Activated CD8-positive, alpha-beta memory T cell treated with anti-CD3 and anti-CD28 coated beads, Interleukin-2, amount 10 ng/mL, durations not matched to agents 7 days and 5 days (primary cell): ENCODE results near the gene GUCY1A2. TPM values are rescaled to one million over a fixed set of nuclear protein-coding genes. Genes with fewer than 3 reads are reported as not detected.
A peak's percentile ranks its signal among the peaks of the same experiment; 100 is the strongest.
"Not testable (repeated sequence)": the region's sequence is repeated elsewhere in the genome, so short reads cannot be mapped to it uniquely, and the experiment has no call there.

Experiments used
- ATAC-seq: fragments of 150-1000 bp; cut with Tn5 transposase; one replicate; pipeline ENCODE4 v1.10.0; 2021; ENCODE audit warnings: moderate library complexity
- CTCF ChIA-PET: fragments of 350-600 bp; sonication (Branson Sonifier 250); formaldehyde crosslinking; loops from one replicate; lab custom pipeline; 2021; ENCODE audit warnings: antibody characterized with exemption; lab: Charles Lee
- DNase-seq: peaks from one replicate; pipeline ENCODE4 v3.0.0-alpha.2; 2020
- H3K27ac Mint-ChIP-seq: one replicate; pipeline ENCODE4 v1.8.0; 2021; ENCODE audit warnings: mild to moderate bottlenecking, mixed read lengths
- H3K27me3 Mint-ChIP-seq: one replicate; pipeline ENCODE4 v1.8.0; 2021; ENCODE audit warnings: mixed read lengths
- H3K36me3 Mint-ChIP-seq: one replicate; pipeline ENCODE4 v1.8.0; 2021; ENCODE audit warnings: mild to moderate bottlenecking, mixed read lengths
- H3K4me1 Mint-ChIP-seq: one replicate; pipeline ENCODE4 v1.8.0; 2021; ENCODE audit warnings: mixed read lengths
- H3K4me3 Mint-ChIP-seq: one replicate; pipeline ENCODE4 v1.8.0; 2021; ENCODE audit warnings: mild to moderate bottlenecking, moderate library complexity, mixed read lengths
- H3K9me3 Mint-ChIP-seq: one replicate; pipeline ENCODE4 v1.8.0; 2022; ENCODE audit warnings: low read depth, mixed read lengths
- total RNA-seq, 2 experiments: library from RNA; stranded (reverse); gene quantifications; one replicate each; pipeline ENCODE4 v1.2.3, GENCODE V29; 2021

Gene GUCY1A2
- total RNA-seq: not detected

GRCh38 chr11:107018219-107018901 is at the start of gene GUCY1A2:
Gene GUCY1A2 (minus strand): TSS chr11:107018476. CDS start chr11:107018055, 421 bp downstream.
- CTCF ChIA-PET: no interaction called here
- H3K27ac Mint-ChIP-seq: no peak within 1 kb of the TSS
- peaks cover 39% of the 10 kb centered on the region for H3K27me3 Mint-ChIP-seq
- DNase-seq: no peak
- peak within 1 kb of the TSS; percentile 0 for H3K4me3 Mint-ChIP-seq
- peak; percentile 23 for ATAC-seq
- H3K9me3 Mint-ChIP-seq: no peaks in the 10 kb centered on the region
- H3K36me3 Mint-ChIP-seq: no peaks in the 10 kb centered on the region
- H3K4me1 Mint-ChIP-seq: peaks cover 5% of the 10 kb centered on the region

GRCh38 chr11:107054391-107054790 is 36.1 kb upstream of the GUCY1A2 start:
- H3K27me3 Mint-ChIP-seq: no peaks in the 10 kb centered on the region
- H3K36me3 Mint-ChIP-seq: peaks cover 2% of the 10 kb centered on the region
- peaks cover 28% of the 10 kb centered on the region for H3K9me3 Mint-ChIP-seq
- DNase-seq (no peak), ATAC-seq (no peak)
- CTCF ChIA-PET: no interaction called here
- H3K27ac Mint-ChIP-seq: no peak overlapping the region
- no peaks in the 10 kb centered on the region for H3K4me1 Mint-ChIP-seq
- H3K4me3 Mint-ChIP-seq: no peak overlapping the region

GRCh38 chr11:107051332-107051731 is 33.1 kb upstream of the GUCY1A2 start:
- H3K4me1 Mint-ChIP-seq, H3K27ac Mint-ChIP-seq, H3K36me3 Mint-ChIP-seq, H3K4me3 Mint-ChIP-seq, ATAC-seq, DNase-seq, CTCF ChIA-PET, H3K27me3 Mint-ChIP-seq: not testable (repeated sequence)
- H3K9me3 Mint-ChIP-seq: peaks cover 28% of the 10 kb centered on the region

- not testable (repeated sequence) for H3K4me3 Mint-ChIP-seq
Observed at GRCh38 chr11:107050899-107051298, 32.6 kb upstream of the GUCY1A2 start.

GRCh38 chr11:107050121-107050520 is 31.8 kb upstream of the GUCY1A2 start:
- ATAC-seq (no peak), DNase-seq (no peak)
- peaks cover 26% of the 10 kb centered on the region for H3K9me3 Mint-ChIP-seq
- H3K4me3 Mint-ChIP-seq: no peak overlapping the region
- no peaks in the 10 kb centered on the region for H3K4me1 Mint-ChIP-seq
- CTCF ChIA-PET: no interaction called here
- H3K27me3 Mint-ChIP-seq: no peaks in the 10 kb centered on the region
- H3K36me3 Mint-ChIP-seq: peaks cover 2% of the 10 kb centered on the region
- H3K27ac Mint-ChIP-seq: no peak overlapping the region

More at GRCh38 chr11:107050899-107051298, 32.6 kb upstream of the GUCY1A2 start:
- H3K36me3 Mint-ChIP-seq, DNase-seq, H3K27ac Mint-ChIP-seq, ATAC-seq, CTCF ChIA-PET, H3K4me1 Mint-ChIP-seq, H3K27me3 Mint-ChIP-seq: not testable (repeated sequence)
- H3K9me3 Mint-ChIP-seq: peaks cover 28% of the 10 kb centered on the region

- H3K36me3 Mint-ChIP-seq: no peaks in the 10 kb centered on the region
- DNase-seq (no peak), ATAC-seq (no peak)
- peaks cover 12% of the 10 kb centered on the region for H3K4me1 Mint-ChIP-seq
- CTCF ChIA-PET: no interaction called here
- peaks cover 1% of the 10 kb centered on the region for H3K9me3 Mint-ChIP-seq
- no peak overlapping the region for H3K4me3 Mint-ChIP-seq
- no peaks in the 10 kb centered on the region for H3K27me3 Mint-ChIP-seq
- no peak overlapping the region for H3K27ac Mint-ChIP-seq
Observed at GRCh38 chr11:107044503-107044902, 26.2 kb upstream of the GUCY1A2 start.

- no peaks in the 10 kb centered on the region for H3K9me3 Mint-ChIP-seq
- no peak overlapping the region for H3K4me3 Mint-ChIP-seq
- CTCF ChIA-PET: no interaction called here
- ATAC-seq (peak; percentile 49), DNase-seq (no peak)
- no peak overlapping the region for H3K27ac Mint-ChIP-seq
- peaks cover 12% of the 10 kb centered on the region for H3K4me1 Mint-ChIP-seq
- no peaks in the 10 kb centered on the region for H3K27me3 Mint-ChIP-seq
- H3K36me3 Mint-ChIP-seq: no peaks in the 10 kb centered on the region
Observed at GRCh38 chr11:107043242-107044006, 25.1 kb upstream of the GUCY1A2 start.

GRCh38 chr11:107042748-107043147 is 24.5 kb upstream of the GUCY1A2 start:
- Mint-ChIP-seq H3K9me3 (no peaks in the 10 kb centered on the region), H3K27me3 (no peaks in the 10 kb centered on the region), H3K4me1 (peaks cover 12% of the 10 kb centered on the region), H3K27ac (no peak overlapping the region), H3K36me3 (no peaks in the 10 kb centered on the region), H3K4me3 (no peak overlapping the region)
- CTCF ChIA-PET: no interaction called here
- ATAC-seq (no peak), DNase-seq (no peak)

- H3K9me3 Mint-ChIP-seq: no peaks in the 10 kb centered on the region
- no peak for ATAC-seq
- no peaks in the 10 kb centered on the region for H3K27me3 Mint-ChIP-seq
- H3K4me1 Mint-ChIP-seq: peaks cover 12% of the 10 kb centered on the region
- H3K27ac Mint-ChIP-seq: no peak overlapping the region
- no peak for DNase-seq
- CTCF ChIA-PET: no interaction called here
- no peaks in the 10 kb centered on the region for H3K36me3 Mint-ChIP-seq
- H3K4me3 Mint-ChIP-seq: no peak overlapping the region
Observed at GRCh38 chr11:107041088-107041444, 22.8 kb upstream of the GUCY1A2 start.

- no peaks in the 10 kb centered on the region for H3K27me3 Mint-ChIP-seq
- no peak overlapping the region for H3K4me3 Mint-ChIP-seq
Observed at GRCh38 chr11:107040433-107041087, 22.3 kb upstream of the GUCY1A2 start.

GRCh38 chr11:107025673-107026072 is 7.4 kb upstream of the GUCY1A2 start:
- no peak overlapping the region for H3K27ac Mint-ChIP-seq
- CTCF ChIA-PET: no interaction called here
- no peaks in the 10 kb centered on the region for H3K9me3 Mint-ChIP-seq
- no peak overlapping the region for H3K4me3 Mint-ChIP-seq
- DNase-seq: no peak
- no peaks in the 10 kb centered on the region for H3K36me3 Mint-ChIP-seq
- H3K4me1 Mint-ChIP-seq: no peaks in the 10 kb centered on the region
- ATAC-seq: no peak
- peaks cover 2% of the 10 kb centered on the region for H3K27me3 Mint-ChIP-seq

More at GRCh38 chr11:107040433-107041087, 22.3 kb upstream of the GUCY1A2 start:
- CTCF ChIA-PET: interaction anchor here (0.6 kb wide), 1 partner anchor 175 kb away, joined by 3 read pairs; no protein-coding TSS in a partner anchor
- Mint-ChIP-seq H3K9me3 (no peaks in the 10 kb centered on the region), H3K27ac (no peak overlapping the region), H3K36me3 (no peaks in the 10 kb centered on the region), H3K4me1 (peaks cover 12% of the 10 kb centered on the region)
- no peak for ATAC-seq
- DNase-seq: no peak

GRCh38 chr11:107020594-107020993 is 2.3 kb upstream of the GUCY1A2 start:
- no peaks in the 10 kb centered on the region for H3K9me3 Mint-ChIP-seq
- no peak overlapping the region for H3K27ac Mint-ChIP-seq
- ATAC-seq: no peak
- H3K36me3 Mint-ChIP-seq: no peaks in the 10 kb centered on the region
- no peak overlapping the region for H3K4me3 Mint-ChIP-seq
- CTCF ChIA-PET: no interaction called here
- H3K27me3 Mint-ChIP-seq: peaks cover 32% of the 10 kb centered on the region
- DNase-seq: no peak
- peaks cover 5% of the 10 kb centered on the region for H3K4me1 Mint-ChIP-seq

- peak; percentile 46 for DNase-seq
Observed at GRCh38 chr11:107018902-107019493, 722 bp upstream of the GUCY1A2 start.

More at GRCh38 chr11:107018902-107019493, 722 bp upstream of the GUCY1A2 start:
- CTCF ChIA-PET: no interaction called here
- Mint-ChIP-seq H3K27me3 (peaks cover 39% of the 10 kb centered on the region), H3K4me1 (peaks cover 5% of the 10 kb centered on the region), H3K36me3 (no peaks in the 10 kb centered on the region), H3K9me3 (no peaks in the 10 kb centered on the region), H3K27ac (no peak overlapping the region), H3K4me3 (no peak overlapping the region)
- no peak for ATAC-seq
